Retinal pigment epithelial cell (primary cell): ENCODE results near the gene POLR1C.
A peak's percentile ranks its signal among the peaks of the same experiment; 100 is the strongest.

ENCODE experiments used
- DNase-seq: peaks from one replicate; pipeline ENCODE4 v3.0.0-alpha.2; 2010; ENCODE audit warnings: low read depth
- H3K4me3 ChIP-seq: 2 replicates; pipeline ENCODE4 v1.5.1; 2011; ENCODE audit warnings: mild to moderate bottlenecking, low read length, control low read depth, moderate library complexity
- CTCF ChIP-seq: conservative IDR thresholded peaks from 2 replicates; pipeline ENCODE4 v1.5.1; 2011; ENCODE audit warnings: low read depth, low read length, control low read depth, inconsistent platforms

POLR1C gene

GRCh38 chr6:43506171-43506570 is 10.7 kb upstream of the POLR1C start:
- no peak overlapping the region for H3K4me3 ChIP-seq

GRCh38 chr6:43506667-43507471 is 10.0 kb upstream of the POLR1C start:
- DNase-seq, result no peak
- TF ChIP-seq CTCF, result peak; percentile 97
- no peak overlapping the region for H3K4me3 ChIP-seq

More at GRCh38 chr6:43506171-43506570, 10.7 kb upstream of the POLR1C start:
- no peak for TF ChIP-seq CTCF
- no peak for DNase-seq

- no peak for TF ChIP-seq CTCF
- DNase-seq, result no peak
- no peak overlapping the region for H3K4me3 ChIP-seq
These were observed 8.3 kb upstream of the POLR1C start for GRCh38 chr6:43508481-43509141.

- no peak for TF ChIP-seq CTCF
- H3K4me3 ChIP-seq, result peak overlapping the region; percentile 49
These were observed 7.5 kb upstream of the POLR1C start for GRCh38 chr6:43509142-43509983.

GRCh38 chr6:43509984-43510826 is 6.7 kb upstream of the POLR1C start, which contains the start of gene LRRC73:
Gene LRRC73 (minus strand): TSS chr6:43510346. CDS start chr6:43509785, 561 bp downstream.
- no peak for DNase-seq

More at GRCh38 chr6:43509142-43509983, 7.5 kb upstream of the POLR1C start:
- DNase-seq, result no peak

More at GRCh38 chr6:43509984-43510826, 6.7 kb upstream of the POLR1C start, which contains the start of gene LRRC73:
- H3K4me3 ChIP-seq, result peak within 1 kb of the TSS; percentile 49
- TF ChIP-seq CTCF, result no peak
